GM12892 (cell line): ENCODE results near the gene HCN2.

Source experiments
- POLR2A ChIP-seq: IDR thresholded peaks from 2 replicates; pipeline ENCODE4 v1.6.1; 2011; ENCODE audit warnings: low read depth, low read length, control low read depth
- POLR2AphosphoS5 ChIP-seq: IDR thresholded peaks from 2 replicates; pipeline ENCODE4 v1.6.1; 2011; ENCODE audit warnings: low read depth, low read length, control low read depth
- TAF1 ChIP-seq: IDR thresholded peaks from 2 replicates; pipeline ENCODE4 v1.6.1; 2011; ENCODE audit warnings: low read depth, mild to moderate bottlenecking, control low read depth, low read length, borderline replicate concordance

DNA sequence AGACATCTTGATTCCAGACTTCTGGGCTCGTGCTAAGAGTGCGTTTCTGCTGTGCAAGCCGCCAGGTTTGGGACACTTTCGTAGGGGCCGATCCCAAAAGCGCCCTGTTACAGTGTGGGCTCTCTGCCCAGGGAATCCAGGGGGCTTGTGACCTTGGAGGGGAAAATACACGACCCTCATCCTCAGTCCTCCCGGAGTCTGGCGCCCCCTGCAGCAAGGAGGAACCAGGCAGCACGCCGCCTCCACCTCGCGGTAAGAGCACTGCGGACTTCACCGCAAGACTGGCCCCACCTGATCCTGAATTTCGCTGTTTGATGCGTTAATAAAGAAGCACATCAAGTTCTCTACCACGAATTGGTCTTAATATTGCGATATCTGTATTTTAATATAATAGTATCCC, 38.5 kb downstream of the HCN2 start:
- TF ChIP-seq POLR2A = no peak
- TF ChIP-seq TAF1 = no peak
- no peak for TF ChIP-seq POLR2AphosphoS5
